ENCODE data around the gene MRPL53.

GRCh38 chr2:74502147-74502719, 29.8 kb upstream of the MRPL53 start:
- TF ChIP-seq, protein P1, sequence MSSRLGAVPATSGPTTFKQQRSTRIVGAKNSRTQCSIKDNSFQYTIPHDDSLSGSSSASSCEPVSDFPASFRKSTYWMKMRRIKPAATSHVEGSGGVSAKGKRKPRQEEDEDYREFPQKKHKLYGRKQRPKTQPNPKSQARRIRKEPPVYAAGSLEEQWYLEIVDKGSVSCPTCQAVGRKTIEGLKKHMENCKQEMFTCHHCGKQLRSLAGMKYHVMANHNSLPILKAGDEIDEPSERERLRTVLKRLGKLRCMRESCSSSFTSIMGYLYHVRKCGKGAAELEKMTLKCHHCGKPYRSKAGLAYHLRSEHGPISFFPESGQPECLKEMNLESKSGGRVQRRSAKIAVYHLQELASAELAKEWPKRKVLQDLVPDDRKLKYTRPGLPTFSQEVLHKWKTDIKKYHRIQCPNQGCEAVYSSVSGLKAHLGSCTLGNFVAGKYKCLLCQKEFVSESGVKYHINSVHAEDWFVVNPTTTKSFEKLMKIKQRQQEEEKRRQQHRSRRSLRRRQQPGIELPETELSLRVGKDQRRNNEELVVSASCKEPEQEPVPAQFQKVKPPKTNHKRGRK (CRISPR knock-in tag; IDR thresholded peaks at IDR 0.05; ENCODE audit: borderline replicate concordance): no peak
- TF ChIP-seq GRHL2 (CRISPR knock-in tag; IDR thresholded peaks at IDR 0.05; ENCODE audit: insufficient replicate concordance, severe bottlenecking) (no peak), MAX (CRISPR knock-in tag; IDR thresholded peaks at IDR 0.05) (no peak), SOX15 (CRISPR knock-in tag; IDR thresholded peaks at IDR 0.05) (no peak), ATF2 (CRISPR knock-in tag; IDR thresholded peaks at IDR 0.05; ENCODE audit: borderline replicate concordance, low read depth) (no peak), E2F1 (CRISPR knock-in tag; IDR thresholded peaks at IDR 0.05) (no peak)
- TF ChIP-seq, protein P2, sequence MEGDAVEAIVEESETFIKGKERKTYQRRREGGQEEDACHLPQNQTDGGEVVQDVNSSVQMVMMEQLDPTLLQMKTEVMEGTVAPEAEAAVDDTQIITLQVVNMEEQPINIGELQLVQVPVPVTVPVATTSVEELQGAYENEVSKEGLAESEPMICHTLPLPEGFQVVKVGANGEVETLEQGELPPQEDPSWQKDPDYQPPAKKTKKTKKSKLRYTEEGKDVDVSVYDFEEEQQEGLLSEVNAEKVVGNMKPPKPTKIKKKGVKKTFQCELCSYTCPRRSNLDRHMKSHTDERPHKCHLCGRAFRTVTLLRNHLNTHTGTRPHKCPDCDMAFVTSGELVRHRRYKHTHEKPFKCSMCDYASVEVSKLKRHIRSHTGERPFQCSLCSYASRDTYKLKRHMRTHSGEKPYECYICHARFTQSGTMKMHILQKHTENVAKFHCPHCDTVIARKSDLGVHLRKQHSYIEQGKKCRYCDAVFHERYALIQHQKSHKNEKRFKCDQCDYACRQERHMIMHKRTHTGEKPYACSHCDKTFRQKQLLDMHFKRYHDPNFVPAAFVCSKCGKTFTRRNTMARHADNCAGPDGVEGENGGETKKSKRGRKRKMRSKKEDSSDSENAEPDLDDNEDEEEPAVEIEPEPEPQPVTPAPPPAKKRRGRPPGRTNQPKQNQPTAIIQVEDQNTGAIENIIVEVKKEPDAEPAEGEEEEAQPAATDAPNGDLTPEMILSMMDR (IDR thresholded peaks at IDR 0.05): no peak
- TF ChIP-seq, protein P3, sequence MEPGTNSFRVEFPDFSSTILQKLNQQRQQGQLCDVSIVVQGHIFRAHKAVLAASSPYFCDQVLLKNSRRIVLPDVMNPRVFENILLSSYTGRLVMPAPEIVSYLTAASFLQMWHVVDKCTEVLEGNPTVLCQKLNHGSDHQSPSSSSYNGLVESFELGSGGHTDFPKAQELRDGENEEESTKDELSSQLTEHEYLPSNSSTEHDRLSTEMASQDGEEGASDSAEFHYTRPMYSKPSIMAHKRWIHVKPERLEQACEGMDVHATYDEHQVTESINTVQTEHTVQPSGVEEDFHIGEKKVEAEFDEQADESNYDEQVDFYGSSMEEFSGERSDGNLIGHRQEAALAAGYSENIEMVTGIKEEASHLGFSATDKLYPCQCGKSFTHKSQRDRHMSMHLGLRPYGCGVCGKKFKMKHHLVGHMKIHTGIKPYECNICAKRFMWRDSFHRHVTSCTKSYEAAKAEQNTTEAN (CRISPR knock-in tag; IDR thresholded peaks at IDR 0.05): no peak
- TF ChIP-seq, protein P4, sequence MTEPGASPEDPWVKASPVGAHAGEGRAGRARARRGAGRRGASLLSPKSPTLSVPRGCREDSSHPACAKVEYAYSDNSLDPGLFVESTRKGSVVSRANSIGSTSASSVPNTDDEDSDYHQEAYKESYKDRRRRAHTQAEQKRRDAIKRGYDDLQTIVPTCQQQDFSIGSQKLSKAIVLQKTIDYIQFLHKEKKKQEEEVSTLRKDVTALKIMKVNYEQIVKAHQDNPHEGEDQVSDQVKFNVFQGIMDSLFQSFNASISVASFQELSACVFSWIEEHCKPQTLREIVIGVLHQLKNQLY (CRISPR knock-in tag; IDR thresholded peaks at IDR 0.05): no peak

All from WTC11 (cell line).